Activated CD8-positive, alpha-beta memory T cell treated with anti-CD3 and anti-CD28 coated beads for 1 hour (primary cell): ENCODE data around the gene RNF146.
A peak's percentile ranks its signal among the peaks of the same experiment; 100 is the strongest.
"Not testable (repeated sequence)": the region's sequence is repeated elsewhere in the genome, so short reads cannot be mapped to it uniquely, and the experiment has no call there.

Experiments used
- DNase-seq, 2 donors: peaks; one replicate each; pipeline ENCODE4 v3.0.0-alpha.2; 2020; ENCODE audit warnings: low read depth in 1 of 2; ENCODE audit errors: extremely low read depth in 1 of 2

Gene RNF146, protein sequence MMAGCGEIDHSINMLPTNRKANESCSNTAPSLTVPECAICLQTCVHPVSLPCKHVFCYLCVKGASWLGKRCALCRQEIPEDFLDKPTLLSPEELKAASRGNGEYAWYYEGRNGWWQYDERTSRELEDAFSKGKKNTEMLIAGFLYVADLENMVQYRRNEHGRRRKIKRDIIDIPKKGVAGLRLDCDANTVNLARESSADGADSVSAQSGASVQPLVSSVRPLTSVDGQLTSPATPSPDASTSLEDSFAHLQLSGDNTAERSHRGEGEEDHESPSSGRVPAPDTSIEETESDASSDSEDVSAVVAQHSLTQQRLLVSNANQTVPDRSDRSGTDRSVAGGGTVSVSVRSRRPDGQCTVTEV

GRCh38 chr6:127266178-127266891 is at the start of gene RNF146:
RNF146 (plus strand) TSS chr6:127266864; CDS start chr6:127280339, 13,475 bp downstream.
- DNase-seq = peak; percentile 12 to 64

DNA sequence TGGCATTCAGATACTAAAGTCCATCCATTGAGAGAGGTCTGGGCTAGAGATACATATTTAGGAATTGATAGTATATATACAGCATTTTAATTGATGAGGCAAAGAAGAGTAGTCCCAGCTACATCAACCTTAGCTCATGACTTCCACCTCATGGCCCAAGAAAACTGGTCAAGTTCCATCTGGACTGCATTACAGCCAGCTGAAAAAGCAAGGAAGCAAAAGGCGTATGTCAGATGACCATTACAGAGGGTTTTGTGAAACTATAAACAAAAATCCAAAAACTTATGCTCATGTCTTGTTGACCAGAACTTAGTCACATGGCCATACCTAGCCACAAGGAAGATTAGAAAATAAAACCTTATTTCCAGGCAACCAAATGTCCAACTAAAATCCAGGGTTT is 46.8 kb upstream of the RNF146 start:
- DNase-seq = no peak

GRCh38 chr6:127221201-127221600 is 45.5 kb upstream of the RNF146 start:
- no peak for DNase-seq

- no peak for DNase-seq
These were observed 44.2 kb upstream of the RNF146 start for GRCh38 chr6:127222418-127222817.

DNA sequence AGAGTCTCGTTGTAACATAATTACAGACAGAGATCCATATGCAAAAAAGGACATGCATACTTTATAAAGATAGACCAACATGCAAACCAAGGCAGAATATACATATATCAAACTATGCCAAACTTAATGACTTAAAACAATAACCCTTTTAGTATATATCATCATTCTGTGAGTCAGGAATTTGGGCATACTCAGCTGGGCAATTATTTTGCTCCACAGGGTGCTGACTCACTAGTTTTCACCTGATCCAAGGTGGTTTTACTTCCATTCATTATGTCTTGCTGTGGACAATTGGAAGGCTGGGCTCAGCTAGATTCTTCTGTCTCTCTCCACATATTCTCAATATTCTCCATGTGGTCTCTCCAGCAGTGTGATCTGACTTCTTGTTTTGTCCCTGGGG is 41.2 kb upstream of the RNF146 start:
- DNase-seq = no peak

DNA sequence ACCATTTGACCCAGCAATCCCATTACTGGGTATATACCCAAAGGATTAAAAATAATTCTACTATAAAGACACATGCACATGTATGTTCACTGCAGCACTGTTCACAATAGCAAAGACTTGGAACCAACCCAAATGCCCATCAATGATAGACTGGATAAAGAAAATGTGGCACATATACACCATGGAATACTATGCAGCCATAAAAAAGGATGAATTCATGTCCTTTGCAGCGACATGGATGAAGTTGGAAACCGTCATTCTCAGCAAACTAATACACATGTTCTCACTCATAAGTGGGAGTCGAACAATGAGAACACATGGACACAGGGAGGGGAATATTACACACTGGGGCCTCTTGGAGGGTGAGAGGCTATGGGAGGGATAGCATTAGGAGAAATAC is 32.8 kb upstream of the RNF146 start:
- DNase-seq = not testable (repeated sequence)

DNA sequence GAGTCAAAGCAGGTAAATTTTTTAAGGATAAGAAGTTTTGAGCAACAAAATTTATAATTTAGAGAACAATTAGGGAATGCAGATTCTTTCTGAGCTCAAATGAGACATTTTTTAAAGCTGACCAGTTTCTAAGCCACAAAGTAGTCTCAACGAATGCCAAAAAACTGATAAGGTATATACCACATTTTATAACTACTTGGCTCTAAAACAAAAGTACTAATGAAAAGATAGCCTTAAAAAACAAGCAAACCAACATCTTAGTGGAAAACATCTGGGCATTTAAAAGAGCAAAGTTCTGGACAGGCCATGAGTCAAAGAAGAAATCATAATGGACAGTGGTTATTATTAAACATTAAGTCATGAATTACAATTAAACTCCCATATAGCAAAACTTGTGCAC is 23.2 kb upstream of the RNF146 start:
- no peak for DNase-seq

- no peak for DNase-seq
These were observed 19.3 kb upstream of the RNF146 start for GRCh38 chr6:127247114-127248096.

DNA sequence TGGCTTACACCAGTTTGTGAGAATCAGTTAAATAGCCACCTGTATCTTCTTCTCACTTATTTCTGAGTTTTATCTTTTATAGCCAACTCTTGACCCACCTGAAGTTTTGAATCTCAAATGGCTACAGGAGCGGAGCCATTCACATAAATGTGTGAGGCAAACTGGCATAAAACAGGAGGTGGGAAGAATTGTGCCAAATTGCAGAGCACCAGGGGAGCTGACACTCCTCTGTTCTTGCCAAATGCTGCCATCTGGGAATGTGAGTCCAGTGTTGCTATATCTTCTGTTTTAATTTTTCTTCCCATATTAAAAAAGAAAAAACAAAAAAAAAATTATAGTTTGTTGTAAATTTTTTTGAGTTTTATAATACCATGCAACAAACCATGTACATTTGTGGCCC is 17.0 kb upstream of the RNF146 start:
- no peak for DNase-seq

DNA sequence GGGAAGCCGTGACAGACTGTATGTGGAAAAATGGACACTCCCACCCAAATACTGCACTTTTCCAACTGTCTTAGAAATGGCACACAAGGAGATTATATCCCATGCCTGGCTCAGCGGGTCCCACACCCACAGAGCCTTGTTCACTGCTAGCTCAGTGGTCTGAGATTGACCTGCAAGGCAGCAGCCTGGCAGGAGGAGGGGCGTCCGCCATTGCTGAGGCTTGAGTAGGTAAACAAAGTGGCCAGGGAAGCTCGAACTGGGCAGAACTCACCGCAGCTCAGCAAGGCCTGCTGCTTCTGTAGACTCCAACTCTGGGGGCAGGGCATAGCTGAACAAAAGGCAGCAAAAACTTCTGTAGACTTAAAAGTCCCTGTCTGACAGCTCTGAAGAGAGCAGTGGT is 11.4 kb upstream of the RNF146 start:
- no peak for DNase-seq

DNA sequence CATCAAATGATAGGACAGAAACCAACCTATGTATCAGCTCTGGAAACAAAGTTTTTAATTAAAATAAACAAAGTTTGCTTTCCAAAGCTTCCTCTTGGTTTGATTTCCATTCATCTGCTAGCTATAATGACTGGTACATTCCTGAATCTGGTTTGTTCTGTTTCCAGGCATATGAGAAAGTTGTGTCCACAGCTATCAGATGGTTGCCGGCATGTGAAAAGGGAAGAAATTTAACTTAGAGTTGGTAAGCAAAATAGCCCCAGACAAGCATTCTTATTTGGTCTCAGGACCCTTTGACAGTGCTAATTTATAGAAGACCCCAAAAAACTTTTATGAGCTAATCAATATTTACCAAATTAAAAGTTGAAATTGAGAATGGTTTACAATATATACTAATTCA is 3.8 kb upstream of the RNF146 start:
- no peak for DNase-seq

DNA sequence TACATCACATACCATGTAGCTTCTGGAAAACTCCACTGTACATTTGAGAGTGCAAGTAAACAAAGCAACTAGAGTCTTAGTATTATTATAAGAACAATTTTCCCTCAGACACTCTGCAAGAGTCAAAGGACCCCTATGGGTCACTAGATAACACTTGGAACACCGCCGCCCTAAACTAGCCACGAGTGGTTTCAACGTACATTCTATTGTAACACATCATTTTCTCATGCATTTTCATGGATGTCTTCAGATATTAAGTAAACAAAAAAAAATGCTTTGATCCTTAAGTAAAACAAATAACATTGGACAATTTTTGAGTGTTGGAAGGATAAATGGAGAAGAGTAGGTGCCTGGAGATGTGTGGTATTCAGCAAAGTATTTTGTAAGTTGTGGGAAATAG is 3.2 kb upstream of the RNF146 start:
- no peak for DNase-seq

DNA sequence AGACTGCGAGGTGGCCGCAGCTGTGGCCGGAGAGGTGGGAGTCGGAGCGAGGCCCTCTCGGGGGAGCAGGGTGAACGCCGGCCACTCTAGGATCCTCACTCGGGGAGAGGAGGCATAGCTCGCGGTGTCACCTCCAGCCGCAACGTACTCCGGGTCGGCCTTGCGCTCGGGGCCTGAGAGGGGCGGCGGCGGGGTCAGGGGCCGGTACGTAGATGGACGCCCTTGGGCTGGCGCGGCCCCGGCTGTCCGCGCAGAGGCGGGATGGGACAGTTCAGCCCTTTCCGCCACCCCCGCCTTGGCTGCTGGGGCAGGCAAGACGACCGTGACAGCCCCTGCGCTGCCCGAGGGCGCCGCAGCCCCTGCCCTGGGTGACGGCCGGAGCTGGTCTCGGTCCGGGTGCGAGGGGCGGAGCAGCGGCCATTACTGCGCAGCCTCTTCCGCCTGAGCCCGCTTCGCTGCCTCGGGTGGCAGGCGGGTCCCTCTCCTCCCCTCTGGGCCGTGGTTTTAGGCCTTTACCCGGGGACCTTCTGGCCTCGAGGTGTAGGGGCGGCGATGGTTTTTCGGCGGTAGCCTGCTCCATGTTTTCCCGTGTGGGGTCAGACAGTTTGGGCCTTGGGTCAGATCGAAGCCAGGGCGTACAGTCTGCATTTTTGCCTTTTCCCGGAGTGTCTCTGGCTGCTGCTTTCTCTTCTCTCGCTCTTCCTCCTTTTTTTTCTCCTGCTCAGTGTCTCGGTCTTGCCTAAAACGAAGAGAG is 405 bp downstream of the RNF146 start:
- peak; percentile 2 to 29 for DNase-seq

DNA sequence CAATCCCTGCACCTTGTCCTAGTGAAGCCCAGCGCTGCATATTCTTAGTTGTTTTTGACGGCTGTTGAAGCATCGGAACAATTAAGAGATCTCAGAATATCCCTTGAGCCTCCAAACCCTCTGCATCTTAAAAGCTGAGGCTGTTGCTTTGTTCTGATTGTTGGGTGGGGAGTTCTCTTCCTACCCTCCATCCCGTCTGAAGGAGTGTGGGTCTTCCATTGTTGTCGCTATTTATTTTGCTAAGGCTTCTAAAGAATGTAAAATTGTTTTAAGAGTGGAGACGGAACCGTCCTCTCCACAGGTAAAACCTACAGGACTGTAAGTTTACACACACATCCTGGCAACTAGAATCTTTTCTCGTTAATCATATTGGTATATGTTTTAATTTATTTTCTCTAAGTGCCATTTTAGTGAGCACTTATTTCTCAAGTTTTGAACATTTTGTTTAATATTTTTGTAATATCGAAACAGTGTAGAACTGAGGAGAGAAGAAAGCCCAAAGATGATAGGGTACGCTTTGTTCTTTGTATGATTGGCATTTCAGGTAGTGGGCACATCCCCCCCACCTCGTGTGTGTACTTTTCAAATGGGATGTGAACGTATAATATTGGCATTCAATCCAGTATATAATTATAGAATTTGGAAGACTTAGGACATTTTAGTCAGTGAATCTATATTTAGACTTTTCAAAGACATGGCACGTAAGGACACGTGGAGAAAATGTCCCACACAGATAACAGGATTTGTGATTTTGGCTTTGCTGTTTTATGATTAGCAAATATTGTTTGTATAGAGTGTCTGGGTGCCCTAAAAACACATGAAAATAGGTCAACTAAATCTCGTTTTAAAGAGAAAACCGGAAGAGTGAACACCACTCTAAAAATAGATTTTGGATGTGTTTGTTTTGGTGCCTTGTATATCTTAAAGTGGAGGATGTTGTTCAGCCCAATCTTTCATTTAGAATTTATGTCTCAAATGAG is 1.3 kb downstream of the RNF146 start:
- no peak for DNase-seq

- DNase-seq = no peak
These were observed 5.9 kb downstream of the RNF146 start for GRCh38 chr6:127272576-127272975.

DNA sequence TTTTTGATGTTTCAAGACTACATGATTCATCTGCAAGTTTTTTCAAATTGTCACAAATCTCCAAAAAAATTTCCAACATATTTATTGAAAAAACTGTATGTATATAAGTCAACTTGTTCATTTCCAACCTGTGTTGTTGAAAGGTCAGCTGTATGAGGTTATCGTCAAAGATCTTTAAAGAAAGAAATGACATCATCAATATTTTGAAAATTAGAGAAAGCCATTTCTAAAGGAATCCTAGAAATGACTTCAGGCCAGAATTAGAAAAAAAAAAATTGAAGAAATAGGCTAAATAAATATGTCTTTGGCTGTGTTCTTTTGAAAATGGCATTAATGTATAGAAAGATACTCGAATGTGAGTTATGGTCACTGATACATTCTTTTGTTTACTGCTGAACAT is 6.8 kb downstream of the RNF146 start:
- no peak for DNase-seq

DNA sequence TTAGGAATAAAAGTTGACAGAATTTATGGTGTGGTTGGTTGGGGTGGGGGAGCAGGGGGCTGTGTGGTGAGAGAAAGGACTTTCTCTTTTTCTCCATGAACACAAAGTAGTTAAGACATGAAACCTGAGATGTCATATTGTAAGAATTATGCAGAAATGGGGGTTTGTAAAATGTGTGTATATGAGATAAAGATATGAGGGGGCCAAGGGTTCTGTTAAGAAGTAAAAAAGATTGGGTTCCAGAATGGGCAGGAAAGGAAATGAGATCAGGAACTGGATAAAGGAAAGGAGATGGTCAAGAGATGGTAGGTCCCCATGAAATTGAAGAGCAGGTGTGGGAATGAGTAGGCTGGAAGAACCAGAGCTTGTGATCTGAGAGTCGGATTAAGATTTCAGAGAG is 9.7 kb downstream of the RNF146 start:
- no peak for DNase-seq

DNA sequence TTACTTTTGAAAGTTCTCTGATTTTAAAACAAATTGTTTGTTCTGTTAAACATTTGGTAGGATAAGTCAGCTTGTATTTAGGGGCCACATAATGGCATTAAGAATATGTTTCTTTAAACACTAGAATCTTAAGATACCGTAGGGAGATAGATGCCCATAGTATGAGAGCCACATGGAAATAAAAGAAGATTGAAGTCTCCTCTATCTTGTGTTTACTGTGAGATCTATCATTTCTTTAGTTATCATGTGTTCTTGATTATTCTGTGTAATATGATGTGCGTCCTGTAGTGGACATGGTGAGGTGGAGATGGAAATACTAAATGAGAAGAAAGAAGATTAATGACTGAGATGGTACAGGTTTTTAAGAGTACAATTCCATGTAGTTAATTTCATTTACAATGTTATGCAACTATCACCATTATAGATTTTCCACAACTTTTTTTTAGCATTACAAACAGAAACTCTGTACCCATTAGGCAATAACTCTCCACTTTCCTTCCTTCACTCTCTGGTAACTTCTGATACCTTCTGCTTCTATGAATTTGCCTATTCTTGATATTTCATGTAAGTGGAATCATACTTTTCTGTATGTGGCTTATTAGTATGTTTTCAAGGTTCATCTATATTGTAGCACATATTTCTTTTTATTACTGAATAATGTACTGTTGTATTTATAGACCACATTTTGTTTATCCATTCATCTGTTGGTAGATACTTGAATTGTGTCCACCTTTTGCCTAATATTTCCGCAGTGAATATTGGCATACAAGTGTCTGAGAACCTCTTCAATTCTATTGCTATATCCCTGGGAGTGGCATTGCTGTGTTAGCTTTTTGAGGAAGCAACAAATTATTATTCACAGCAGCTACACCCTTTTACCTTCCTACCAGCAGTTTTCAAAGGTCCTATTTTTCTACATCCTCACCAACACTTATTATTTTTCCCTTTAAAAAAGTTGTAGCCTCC is 11.5 kb downstream of the RNF146 start:
- no peak for DNase-seq
